HT1080 (cell line): ENCODE measurements around the gene TMEM47. TPM values are rescaled to one million over a fixed set of nuclear protein-coding genes. Genes with fewer than 3 reads are reported as not detected.
A peak's percentile ranks its signal among the peaks of the same experiment; 100 is the strongest.

Experiments used
- DNase-seq: peaks from one replicate; pipeline ENCODE4 v3.0.0-alpha.2; 2015; ENCODE audit warnings: low read depth
- polyA plus RNA-seq, 2 experiments: library from polyadenylated mRNA; depleted of rRNA; stranded (reverse); fragments of >200 nt; gene quantifications; 2 replicates each; pipeline ENCODE4 v1.2.3, GENCODE V29; 2015
- total RNA-seq: library from RNA; depleted of rRNA; stranded (reverse); fragments of >200 nt; shearing (Covaris generic); gene quantifications from 2 replicates; pipeline ENCODE4 v1.2.3, GENCODE V29; 2014; rRNA removed

Gene TMEM47
- total RNA-seq: 1.3 and 2.3 TPM in 2 replicates
- polyA plus RNA-seq (2015; cell fraction: cytosol; rRNA removed): 6.2 and 7.1 TPM in 2 replicates
- polyA plus RNA-seq (2015; cell fraction: nucleus; rRNA removed): 3.7 and 4.4 TPM in 2 replicates

GRCh38 chrX:34656842-34657725, at the start of gene TMEM47:
Gene TMEM47, minus strand, starts transcription at chrX:34657285. Its CDS starts 256 bp downstream, at chrX:34657029.
- DNase-seq: peak; percentile 63

- no peak for DNase-seq
These were observed 30.0 kb upstream of the TMEM47 start for GRCh38 chrX:34687095-34687494.

GRCh38 chrX:34659575-34659974, 2.5 kb upstream of the TMEM47 start:
- DNase-seq: no peak

- no peak for DNase-seq
These were observed 1.2 kb upstream of the TMEM47 start for GRCh38 chrX:34658326-34658725.

DNA sequence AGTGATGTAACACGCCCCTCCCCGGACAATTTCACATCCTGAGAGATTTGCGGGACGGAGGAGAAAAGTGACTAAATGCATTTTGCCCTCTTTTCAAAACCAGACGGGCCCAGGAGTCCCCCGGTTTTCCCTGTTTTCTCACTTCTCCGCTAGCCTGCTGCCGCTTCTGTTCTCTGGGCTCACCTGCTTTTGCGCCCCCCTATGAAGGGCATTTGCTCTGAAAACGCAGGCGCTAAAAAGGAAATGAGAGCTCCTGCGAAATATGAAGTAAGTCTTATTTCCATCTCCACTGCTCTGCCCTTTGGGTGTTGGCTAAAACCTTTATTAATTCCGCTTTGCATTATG, 613 bp upstream of the TMEM47 start:
- no peak for DNase-seq

- no peak for DNase-seq
These were observed 631 bp downstream of the TMEM47 start for GRCh38 chrX:34656467-34656841.

- no peak for DNase-seq
These were observed 1.3 kb downstream of the TMEM47 start for GRCh38 chrX:34655501-34656455.

- DNase-seq: no peak
These were observed 2.2 kb downstream of the TMEM47 start for GRCh38 chrX:34654696-34655490.

DNA sequence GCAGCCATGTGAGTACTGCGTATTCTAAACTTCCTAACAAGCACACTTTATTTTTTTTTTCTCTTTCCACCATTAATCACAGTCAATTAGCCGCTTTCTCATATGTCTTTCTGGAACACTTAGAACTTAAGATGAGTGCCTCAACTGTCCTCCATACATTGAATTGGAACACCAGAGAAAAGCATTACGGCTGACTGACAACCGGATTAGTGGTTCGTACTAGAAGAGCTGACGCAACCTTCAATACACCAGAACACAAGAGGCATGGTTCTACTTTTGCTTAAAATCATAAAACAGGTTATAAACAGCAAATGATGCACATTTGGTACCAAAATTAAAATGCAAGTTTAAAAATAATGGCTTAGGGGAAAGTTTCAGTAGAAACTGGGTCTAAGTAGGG, 3.3 kb downstream of the TMEM47 start:
- no peak for DNase-seq

DNA sequence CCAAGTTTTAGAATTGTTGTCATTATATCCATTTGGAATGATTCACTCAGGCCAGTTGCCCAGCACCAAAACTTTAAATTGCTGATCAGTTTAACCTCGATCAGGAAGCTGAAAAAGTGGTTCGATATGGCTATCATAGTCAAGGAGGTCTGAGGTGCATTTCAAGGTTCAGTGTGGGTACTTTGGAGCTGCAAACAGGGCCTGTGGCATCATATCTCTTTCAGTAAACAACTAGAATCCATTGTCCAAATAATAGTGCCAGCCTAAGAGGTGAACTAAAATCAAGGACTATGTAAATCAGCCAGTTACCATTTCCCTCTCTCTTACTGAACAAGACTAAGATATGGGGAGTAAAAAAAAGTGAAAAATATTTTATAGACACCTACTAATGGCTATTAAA, 14.2 kb downstream of the TMEM47 start:
- DNase-seq: no peak

GRCh38 chrX:34638116-34638515, 19.0 kb downstream of the TMEM47 start:
- DNase-seq: peak; percentile 15

DNA sequence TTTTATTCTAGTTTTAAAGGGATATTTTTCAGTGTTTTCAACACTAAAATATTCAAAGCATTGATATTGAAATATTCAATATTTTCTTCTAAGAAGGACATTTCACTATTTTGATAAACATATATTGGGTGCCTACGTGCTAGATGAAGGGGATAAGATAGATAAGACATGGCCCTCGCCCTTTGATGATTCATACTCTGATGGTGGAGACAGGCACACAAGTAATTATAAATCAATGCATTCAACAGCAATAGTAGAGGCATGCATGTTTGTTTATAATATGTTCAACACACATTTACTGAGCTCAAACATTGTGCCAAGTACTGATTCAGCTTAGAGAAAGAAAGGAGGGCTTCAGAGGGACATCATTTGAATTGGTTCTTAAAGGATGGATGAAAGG, 22.7 kb downstream of the TMEM47 start:
- DNase-seq: no peak

DNA sequence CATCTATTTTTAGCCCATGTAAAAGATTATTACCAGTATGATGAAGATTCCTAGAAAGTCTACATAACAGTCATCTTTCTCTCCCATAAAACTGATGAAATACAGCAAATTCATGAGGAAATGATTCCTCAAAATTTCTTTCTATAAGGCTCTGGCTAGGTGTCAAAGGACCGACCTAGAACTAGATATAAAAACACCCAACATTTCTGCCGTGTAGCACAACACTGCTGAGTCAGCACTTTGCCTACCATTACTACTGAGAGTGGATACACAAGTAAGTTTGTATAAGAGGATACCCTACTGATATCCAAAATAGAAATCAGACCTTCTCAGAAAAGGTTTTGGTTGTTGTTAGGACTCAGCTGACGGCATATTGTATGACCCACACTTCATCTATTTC, 24.7 kb downstream of the TMEM47 start:
- DNase-seq: no peak

GRCh38 chrX:34631479-34632220, 25.4 kb downstream of the TMEM47 start:
- no peak for DNase-seq

GRCh38 chrX:34629572-34629971, 27.5 kb downstream of the TMEM47 start:
- no peak for DNase-seq

GRCh38 chrX:34624416-34624815, 32.7 kb downstream of the TMEM47 start:
- DNase-seq: no peak

GRCh38 chrX:34619920-34620319, 37.2 kb downstream of the TMEM47 start:
- no peak for DNase-seq

DNA sequence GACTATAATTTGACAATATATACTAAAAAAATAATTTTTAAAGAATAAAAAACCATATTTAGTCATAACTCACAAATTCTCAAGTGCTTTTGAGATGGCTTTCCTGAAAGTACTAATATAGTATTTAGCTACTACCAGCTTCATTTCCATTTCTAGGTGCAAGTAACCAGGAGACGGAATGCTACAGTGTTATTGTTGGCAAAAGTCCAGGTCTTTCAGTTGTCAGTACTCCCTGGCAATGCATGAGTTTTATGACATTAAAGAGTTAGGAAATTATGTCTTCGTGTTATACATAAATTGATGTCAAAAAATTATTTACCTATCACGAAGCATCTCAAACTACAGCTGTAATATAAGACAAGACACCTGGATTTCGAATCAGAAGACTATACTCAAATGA, 45.0 kb downstream of the TMEM47 start:
- no peak for DNase-seq

DNA sequence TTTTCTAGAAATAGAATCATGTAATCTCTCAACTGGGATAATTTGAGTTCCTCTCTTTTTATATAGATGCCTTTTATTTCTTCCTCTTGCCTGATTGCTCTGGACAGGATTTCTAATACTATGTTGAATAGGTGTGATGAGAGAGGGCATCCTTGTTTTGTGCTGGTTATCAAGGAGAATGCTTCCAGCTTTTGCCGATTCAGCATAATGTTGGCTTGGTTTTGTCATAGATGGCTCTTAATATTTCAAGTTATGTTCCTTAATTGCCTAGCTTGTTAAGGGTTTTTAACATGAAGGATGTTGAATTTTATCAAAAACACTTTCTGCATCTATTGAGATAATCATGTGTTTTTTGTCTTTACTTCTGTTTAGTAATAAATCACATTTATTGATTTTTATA, 58.7 kb downstream of the TMEM47 start:
- DNase-seq: no peak

DNA sequence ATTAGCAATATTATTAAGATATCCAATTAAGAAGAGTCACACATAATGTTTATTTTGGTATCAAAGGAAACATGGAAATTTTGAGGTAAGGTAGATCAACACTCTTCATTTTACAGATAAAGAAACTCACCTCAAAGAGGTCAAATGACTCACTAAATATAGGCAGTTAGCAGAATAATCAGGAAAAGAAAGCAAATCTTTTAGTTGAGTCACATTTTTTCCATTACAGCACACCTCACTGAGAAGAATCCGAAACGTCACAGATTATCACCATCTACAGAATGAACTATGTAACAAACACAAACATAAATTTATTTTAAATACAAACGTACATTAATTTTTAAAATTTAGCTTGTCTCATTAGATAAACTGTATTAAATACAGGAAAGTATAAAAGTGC, 70.1 kb downstream of the TMEM47 start:
- no peak for DNase-seq
